ENCODE results near the gene LRRC45.

Gene LRRC45

DNA sequence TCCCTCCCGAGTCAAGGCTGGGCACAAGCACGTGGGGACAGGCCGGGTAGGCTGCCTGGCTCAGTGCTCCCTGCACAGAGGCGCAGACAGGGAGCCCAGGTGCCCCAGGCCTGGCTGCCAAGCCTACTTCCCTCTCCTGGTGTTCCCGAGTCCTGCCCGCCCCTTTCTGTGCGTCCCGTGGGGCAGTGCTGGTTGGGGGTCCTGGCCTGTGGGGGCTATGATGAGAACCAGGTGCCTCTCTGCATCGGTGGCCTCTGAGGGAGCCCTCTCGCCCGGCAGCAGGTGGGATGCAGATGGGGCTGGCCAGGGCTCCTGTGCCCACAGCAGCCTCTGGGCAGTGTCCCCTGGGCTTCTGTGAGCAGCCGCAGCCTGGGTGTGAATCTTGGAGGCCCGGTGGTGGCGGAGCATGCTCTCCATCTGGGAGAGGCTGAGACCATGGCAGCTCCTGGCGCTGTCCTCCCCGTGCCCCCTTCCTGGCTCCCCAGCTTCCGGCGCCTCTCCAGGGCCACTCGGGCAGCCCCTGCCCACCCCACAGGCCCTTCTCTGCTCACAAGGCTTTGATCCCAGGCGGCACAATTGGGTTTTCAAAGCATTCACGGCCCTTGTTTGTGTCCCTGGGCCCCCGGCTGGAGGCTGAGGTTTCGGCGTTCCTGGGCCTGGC, 7.7 kb upstream of the LRRC45 start:
- in situ Hi-C loops (cut with HindIII; ENCODE audit: low sequenced_read_pairs), result no loop called here
- no peak for TF ChIP-seq CTCF (IDR thresholded peaks at IDR 0.05; ENCODE audit: low read depth, low read length)
- DNase-seq (ENCODE audit: low read depth, low spot score), result no peak
- H3K4me3 ChIP-seq (ENCODE audit: low read depth, low read length), result no peak overlapping the region

DNA sequence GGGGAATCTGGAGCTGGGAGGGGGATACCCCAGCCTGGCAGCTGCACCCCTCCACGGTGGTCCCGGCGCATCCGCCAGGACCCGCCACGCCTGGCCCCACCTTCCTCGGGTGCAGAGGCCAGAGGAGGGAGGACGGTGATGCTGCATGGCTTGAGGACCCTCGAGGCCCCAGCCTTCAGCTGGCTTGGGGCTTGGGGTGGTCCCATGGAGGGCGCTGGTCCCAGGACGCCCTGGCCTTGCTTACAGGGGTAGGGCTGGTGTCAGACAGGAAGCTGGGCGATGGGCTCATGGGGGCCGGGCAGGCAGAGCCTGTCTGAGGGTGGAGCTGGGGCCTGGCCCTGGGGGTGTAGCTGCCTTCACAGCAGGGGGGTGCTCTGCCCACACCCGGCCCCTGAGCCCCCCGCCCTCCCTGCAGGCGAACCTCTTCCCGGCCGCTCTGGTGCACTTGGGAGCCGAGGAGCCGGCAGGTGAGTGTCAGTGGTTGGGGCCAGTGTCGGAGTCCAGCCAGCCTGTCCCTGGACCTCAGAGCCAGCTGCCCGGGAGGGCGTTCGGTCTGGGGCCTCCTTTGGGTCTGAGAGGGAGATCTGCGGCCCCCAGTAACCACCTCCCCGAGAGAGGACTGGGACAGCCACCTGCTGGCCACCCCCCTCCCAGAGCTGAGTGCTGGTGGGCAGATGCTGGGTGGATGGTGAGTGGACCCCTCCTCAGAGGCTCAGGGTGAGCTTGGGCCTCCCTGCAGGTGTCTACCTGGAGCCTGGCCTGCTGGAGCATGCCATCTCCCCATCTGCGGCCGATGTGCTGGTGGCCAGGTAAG, 6.8 kb upstream of the LRRC45 start:
- no peak for TF ChIP-seq CTCF (IDR thresholded peaks at IDR 0.05; ENCODE audit: low read depth, low read length)
- no peak for DNase-seq (ENCODE audit: low read depth, low spot score)
- no peak overlapping the region for H3K4me3 ChIP-seq (ENCODE audit: low read depth, low read length)
- in situ Hi-C loops (cut with HindIII; ENCODE audit: low sequenced_read_pairs), result no loop called here

DNA sequence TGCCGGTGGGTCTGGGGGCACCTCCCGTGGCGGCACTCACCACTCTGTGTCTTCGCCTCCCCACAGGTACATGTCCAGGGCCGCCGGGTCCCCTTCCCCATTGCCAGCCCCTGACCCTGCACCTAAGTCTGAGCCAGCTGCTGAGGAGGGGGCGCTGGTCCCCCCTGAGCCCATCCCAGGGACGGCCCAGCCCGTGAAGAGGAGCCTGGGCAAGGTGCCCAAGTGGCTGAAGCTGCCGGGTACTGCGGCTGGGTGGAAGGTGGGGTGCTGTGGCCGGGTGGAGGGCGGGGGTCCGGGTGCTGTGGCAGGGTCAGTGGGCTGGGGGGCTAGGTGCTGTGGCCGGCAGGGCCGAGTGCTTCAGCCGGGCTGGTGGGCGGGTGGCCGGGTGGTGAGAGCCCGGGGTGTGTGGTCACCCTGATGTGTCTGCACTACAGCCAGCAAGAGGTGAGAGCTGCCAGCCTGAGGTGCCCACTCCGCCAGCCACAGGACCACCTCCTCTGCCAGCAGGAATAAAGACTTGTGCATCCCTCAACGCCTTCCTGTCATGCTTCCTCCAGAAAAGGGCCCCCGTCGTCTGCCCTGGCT, 6.1 kb upstream of the LRRC45 start:
- H3K4me3 ChIP-seq (ENCODE audit: low read depth, low read length), result no peak overlapping the region
- in situ Hi-C loops (cut with HindIII; ENCODE audit: low sequenced_read_pairs), result no loop called here
- no peak for TF ChIP-seq CTCF (IDR thresholded peaks at IDR 0.05; ENCODE audit: low read depth, low read length)
- DNase-seq (ENCODE audit: low read depth, low spot score), result no peak

GRCh38 chr17:82017612-82018151, 5.4 kb upstream of the LRRC45 start:
- no peak for DNase-seq (ENCODE audit: low read depth, low spot score)
- no peak overlapping the region for H3K4me3 ChIP-seq (ENCODE audit: low read depth, low read length)
- TF ChIP-seq CTCF (IDR thresholded peaks at IDR 0.05; ENCODE audit: low read depth, low read length), result no peak
- in situ Hi-C loops (cut with HindIII; ENCODE audit: low sequenced_read_pairs), result no loop called here

DNA sequence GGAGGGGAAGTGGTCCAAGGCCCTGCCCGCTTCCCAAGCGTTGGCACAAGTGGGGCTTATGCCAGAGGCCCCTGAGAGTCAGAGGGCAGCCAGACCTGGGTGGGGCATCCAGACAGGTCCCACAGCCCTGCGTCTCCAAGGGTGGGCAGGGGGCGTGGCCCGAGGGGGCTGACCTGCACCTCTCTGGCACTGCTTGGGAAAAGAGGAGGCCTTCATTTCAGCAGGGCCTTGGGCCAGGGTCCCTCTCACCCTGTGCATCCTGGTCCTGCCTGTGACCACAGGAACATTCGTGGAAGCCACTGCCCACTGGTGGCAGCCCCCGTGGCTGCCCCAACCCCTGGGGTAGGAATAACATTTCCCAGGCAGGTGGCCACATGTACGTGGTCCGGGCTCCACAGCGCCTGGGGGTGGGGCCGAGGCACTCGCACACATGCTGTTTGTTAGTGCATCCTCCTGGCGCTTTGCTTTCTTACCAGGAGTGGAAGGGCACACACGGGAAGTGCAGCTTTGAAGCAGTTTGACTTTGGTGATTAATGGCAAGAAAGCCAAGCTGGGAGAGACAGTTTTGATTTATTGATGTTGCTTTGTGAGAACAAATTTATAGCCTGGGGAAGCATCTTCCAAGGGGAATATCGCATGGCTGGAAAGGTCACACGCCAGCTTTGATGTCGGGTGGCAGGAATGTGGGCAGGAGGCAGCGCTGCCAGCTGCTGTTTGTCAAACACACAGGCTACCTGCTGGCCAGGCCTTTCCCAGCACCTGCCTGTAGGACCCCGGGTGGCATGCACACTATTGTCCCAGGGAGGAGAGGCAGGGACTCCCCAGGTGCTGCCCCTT, 4.7 kb upstream of the LRRC45 start:
- no peak for DNase-seq (ENCODE audit: low read depth, low spot score)
- TF ChIP-seq CTCF (IDR thresholded peaks at IDR 0.05; ENCODE audit: low read depth, low read length), result no peak
- in situ Hi-C loops (cut with HindIII; ENCODE audit: low sequenced_read_pairs), result no loop called here
- no peak overlapping the region for H3K4me3 ChIP-seq (ENCODE audit: low read depth, low read length)
